Parathyroid adenoma (tissue), 2 donors: ENCODE data around the gene MYZAP.

Experiments
- H2AFZ ChIP-seq: fragments of 300-600 bp; sonication (generic); one replicate; pipeline ENCODE4 v1.7.0; 2017; ENCODE audit warnings: antibody characterized with exemption, mild to moderate bottlenecking
- H3K27ac ChIP-seq: fragments of 300-600 bp; sonication (generic); one replicate; pipeline ENCODE4 v1.7.0; 2017
- H3K27me3 ChIP-seq: fragments of 300-600 bp; sonication (generic); one replicate; pipeline ENCODE4 v1.7.0; 2017; ENCODE audit warnings: low read length; ENCODE audit not compliant: control insufficient read depth, insufficient read depth
- H3K36me3 ChIP-seq: fragments of 300-600 bp; sonication (generic); one replicate; pipeline ENCODE4 v1.7.0; 2017; ENCODE audit warnings: low read length; ENCODE audit not compliant: control insufficient read depth, insufficient read depth
- H3K4me1 ChIP-seq: fragments of 300-600 bp; sonication (generic); one replicate; pipeline ENCODE4 v1.7.0; 2017; ENCODE audit warnings: control low read depth
- H3K4me2 ChIP-seq: fragments of 300-600 bp; sonication (generic); one replicate; pipeline ENCODE4 v1.7.0; 2017; ENCODE audit warnings: low read length
- H3K4me3 ChIP-seq: fragments of 300-600 bp; sonication (generic); one replicate; pipeline ENCODE4 v1.7.0; 2017; ENCODE audit warnings: low read depth, low read length
- H3K79me2 ChIP-seq: fragments of 300-600 bp; sonication (generic); one replicate; pipeline ENCODE4 v1.7.0; 2017; ENCODE audit warnings: control low read depth
- H3K9ac ChIP-seq: fragments of 300-600 bp; sonication (generic); one replicate; pipeline ENCODE4 v1.7.0; 2017; ENCODE audit warnings: mild to moderate bottlenecking
- H3K9me3 ChIP-seq: fragments of 300-600 bp; sonication (generic); one replicate; pipeline ENCODE4 v1.7.0; 2017; ENCODE audit warnings: low read length; ENCODE audit not compliant: control insufficient read depth
- TF ChIP-seq, protein P1 (sequence below): fragments of 300-600 bp; sonication (generic); IDR thresholded peaks from one replicate; pipeline ENCODE4 v1.7.0; 2017; ENCODE audit warnings: antibody characterized with exemption, mild to moderate bottlenecking
- donor health status: primary hyperparathyroidism.

The MYZAP gene

DNA sequence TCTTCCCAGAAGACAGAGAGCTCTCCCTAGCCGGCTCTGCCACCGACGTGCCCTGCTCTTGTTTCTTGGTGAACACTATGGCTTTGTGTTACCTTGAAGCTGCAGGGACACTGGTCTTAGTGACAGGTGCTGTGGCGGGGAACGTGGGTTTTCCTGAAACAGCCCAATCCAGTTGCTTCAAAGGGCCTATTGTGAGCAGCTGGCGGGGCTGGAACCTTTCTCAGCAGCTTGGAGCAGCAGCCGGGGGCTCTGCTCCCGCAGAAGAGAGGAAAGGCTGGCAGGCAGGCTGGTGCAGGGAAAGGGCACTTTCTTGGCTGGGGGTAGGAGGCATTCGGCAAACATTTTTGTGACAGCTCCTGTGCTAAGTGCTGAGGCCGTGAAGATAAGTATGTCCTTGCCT is 12.8 kb downstream of the MYZAP start:
- H3K4me2 ChIP-seq, result no peak overlapping the region
- no peaks in the 10 kb centered on the region for H3K4me1 ChIP-seq
- H3K4me3 ChIP-seq, result no peak overlapping the region
- no peak overlapping the region for H3K27ac ChIP-seq
- H3K79me2 ChIP-seq, result no peaks in the 10 kb centered on the region
- no peak overlapping the region for H3K9ac ChIP-seq
- H3K9me3 ChIP-seq, result no peaks in the 10 kb centered on the region
- no peaks in the 10 kb centered on the region for H3K27me3 ChIP-seq
- TF ChIP-seq, protein P1, sequence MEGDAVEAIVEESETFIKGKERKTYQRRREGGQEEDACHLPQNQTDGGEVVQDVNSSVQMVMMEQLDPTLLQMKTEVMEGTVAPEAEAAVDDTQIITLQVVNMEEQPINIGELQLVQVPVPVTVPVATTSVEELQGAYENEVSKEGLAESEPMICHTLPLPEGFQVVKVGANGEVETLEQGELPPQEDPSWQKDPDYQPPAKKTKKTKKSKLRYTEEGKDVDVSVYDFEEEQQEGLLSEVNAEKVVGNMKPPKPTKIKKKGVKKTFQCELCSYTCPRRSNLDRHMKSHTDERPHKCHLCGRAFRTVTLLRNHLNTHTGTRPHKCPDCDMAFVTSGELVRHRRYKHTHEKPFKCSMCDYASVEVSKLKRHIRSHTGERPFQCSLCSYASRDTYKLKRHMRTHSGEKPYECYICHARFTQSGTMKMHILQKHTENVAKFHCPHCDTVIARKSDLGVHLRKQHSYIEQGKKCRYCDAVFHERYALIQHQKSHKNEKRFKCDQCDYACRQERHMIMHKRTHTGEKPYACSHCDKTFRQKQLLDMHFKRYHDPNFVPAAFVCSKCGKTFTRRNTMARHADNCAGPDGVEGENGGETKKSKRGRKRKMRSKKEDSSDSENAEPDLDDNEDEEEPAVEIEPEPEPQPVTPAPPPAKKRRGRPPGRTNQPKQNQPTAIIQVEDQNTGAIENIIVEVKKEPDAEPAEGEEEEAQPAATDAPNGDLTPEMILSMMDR, result no peak
- H2AFZ ChIP-seq, result no peak overlapping the region
- H3K36me3 ChIP-seq, result no peaks in the 10 kb centered on the region

DNA sequence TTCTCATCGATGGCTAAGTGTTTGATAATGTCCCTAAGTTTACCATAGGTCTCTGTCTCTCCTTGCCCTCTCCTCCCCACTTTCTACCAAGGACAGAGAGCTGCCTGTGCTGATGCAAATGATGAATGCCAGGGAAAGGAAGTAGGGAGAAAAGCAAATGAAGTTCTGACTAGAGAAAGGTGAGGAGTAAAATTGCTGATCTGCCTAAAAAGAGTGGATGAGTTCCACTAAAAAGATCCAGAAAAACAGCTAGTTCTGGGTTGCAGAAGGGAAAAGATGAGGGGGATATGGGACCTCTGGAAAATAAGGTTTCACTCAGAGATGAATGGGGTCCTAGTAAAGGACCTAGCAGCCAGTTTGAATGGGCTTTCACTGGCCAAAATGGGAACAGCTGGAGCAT is 13.8 kb downstream of the MYZAP start:
- Histone ChIP-seq H3K27ac (no peak overlapping the region), H3K4me2 (no peak overlapping the region), H3K79me2 (no peaks in the 10 kb centered on the region), H3K27me3 (no peaks in the 10 kb centered on the region), H3K4me1 (no peaks in the 10 kb centered on the region), H3K4me3 (no peak overlapping the region), H3K9ac (no peak overlapping the region), H2AFZ (no peak overlapping the region), H3K36me3 (no peaks in the 10 kb centered on the region), H3K9me3 (no peaks in the 10 kb centered on the region)
- TF ChIP-seq, protein P1, result no peak

DNA sequence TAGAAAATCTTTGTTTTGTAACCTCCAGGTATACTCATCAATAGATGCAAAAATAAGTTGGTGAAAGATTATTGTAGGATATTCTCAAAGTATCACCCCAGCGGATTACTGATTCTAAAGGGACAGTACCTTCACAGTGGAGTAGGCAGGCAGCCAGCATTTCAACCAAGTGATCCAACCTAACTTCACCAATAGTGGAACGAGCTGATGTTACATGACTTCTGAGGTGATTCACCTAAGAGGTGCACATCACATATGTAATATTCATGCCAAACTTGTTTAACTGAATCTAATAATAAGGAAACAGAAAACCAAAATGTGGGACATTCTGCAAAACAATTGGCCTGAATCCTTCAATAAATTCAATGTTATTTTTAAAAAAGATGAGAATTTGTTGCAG is 14.3 kb downstream of the MYZAP start:
- TF ChIP-seq, protein P1, result no peak
- Histone ChIP-seq H2AFZ (no peak overlapping the region), H3K4me1 (no peaks in the 10 kb centered on the region), H3K79me2 (no peaks in the 10 kb centered on the region), H3K27me3 (no peaks in the 10 kb centered on the region), H3K9ac (no peak overlapping the region), H3K36me3 (no peaks in the 10 kb centered on the region), H3K27ac (no peak overlapping the region), H3K4me2 (no peak overlapping the region), H3K9me3 (no peaks in the 10 kb centered on the region), H3K4me3 (no peak overlapping the region)

DNA sequence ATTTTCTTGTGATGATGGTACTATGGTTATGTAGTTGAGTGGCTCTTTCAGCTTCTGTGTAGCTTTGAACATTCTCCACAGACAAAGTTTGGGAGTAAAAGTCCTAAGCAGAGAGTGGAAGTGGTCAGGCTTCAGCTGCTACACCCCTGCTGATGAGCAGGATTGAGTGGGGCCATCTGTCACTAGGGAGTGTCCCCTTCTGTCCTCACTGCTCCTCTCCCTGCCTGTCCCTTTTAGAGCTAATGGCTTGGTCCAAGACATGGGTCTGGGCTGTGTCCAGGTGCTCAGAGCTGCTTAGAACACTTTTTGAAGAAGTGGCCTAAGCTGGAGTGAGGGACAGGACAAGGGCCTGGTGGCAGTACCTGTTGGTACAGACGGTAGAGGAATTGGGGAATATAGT is 15.1 kb downstream of the MYZAP start:
- TF ChIP-seq, protein P1, result no peak
- Histone ChIP-seq H3K4me2 (no peak overlapping the region), H3K4me3 (no peak overlapping the region), H3K36me3 (no peaks in the 10 kb centered on the region), H3K9me3 (no peaks in the 10 kb centered on the region), H2AFZ (no peak overlapping the region), H3K9ac (no peak overlapping the region), H3K27me3 (no peaks in the 10 kb centered on the region), H3K79me2 (no peaks in the 10 kb centered on the region), H3K27ac (no peak overlapping the region), H3K4me1 (no peaks in the 10 kb centered on the region)

DNA sequence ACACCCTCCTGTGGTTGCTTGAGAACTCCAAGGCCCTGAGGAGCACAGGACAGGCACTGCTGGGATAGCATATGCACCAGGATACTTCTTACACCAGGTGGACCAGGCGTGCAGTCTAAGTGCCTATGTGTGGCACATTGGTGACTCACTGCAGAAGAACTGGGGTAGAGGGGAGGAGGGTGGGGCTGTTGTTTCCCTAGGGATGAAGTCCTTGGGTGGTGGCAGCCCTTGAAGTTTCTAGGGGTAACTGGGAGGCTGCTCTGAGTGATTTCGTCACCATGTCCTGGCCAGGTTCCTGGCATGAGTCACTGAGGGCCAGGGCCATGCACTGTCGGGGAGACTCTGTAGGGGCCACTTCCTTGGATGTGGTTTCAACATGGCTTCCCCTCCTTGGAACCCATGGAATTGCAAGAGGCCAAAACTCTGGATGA is 15.9 kb downstream of the MYZAP start:
- no peak overlapping the region for H2AFZ ChIP-seq
- H3K4me3 ChIP-seq, result no peak overlapping the region
- no peaks in the 10 kb centered on the region for H3K27me3 ChIP-seq
- no peak overlapping the region for H3K9ac ChIP-seq
- H3K27ac ChIP-seq, result no peak overlapping the region
- no peaks in the 10 kb centered on the region for H3K36me3 ChIP-seq
- TF ChIP-seq, protein P1, result no peak
- no peaks in the 10 kb centered on the region for H3K9me3 ChIP-seq
- H3K79me2 ChIP-seq, result no peaks in the 10 kb centered on the region
- H3K4me1 ChIP-seq, result no peaks in the 10 kb centered on the region
- H3K4me2 ChIP-seq, result no peak overlapping the region
